Left ventricle myocardium inferior (tissue), 1 donor: Measurements from ENCODE around the gene SH3GLB2. TPM values are rescaled to one million over a fixed set of nuclear protein-coding genes. Genes with fewer than 3 reads are reported as not detected.

Experiments used
- DNase-seq: peaks from one replicate; pipeline ENCODE4 v3.0.0-alpha.2; 2020
- H3K27ac ChIP-seq: fragments of 200-600 bp; replicated peaks from 2 replicates; pipeline ENCODE4 v1.8.0; 2021
- H3K27me3 ChIP-seq: fragments of 200-600 bp; 2 replicates; pipeline ENCODE4 v1.8.0; 2021; ENCODE audit warnings: low read depth
- H3K36me3 ChIP-seq: fragments of 200-600 bp; 2 replicates; pipeline ENCODE4 v1.8.0; 2021
- H3K4me1 ChIP-seq: fragments of 200-600 bp; 2 replicates; pipeline ENCODE4 v1.8.0; 2021
- H3K4me3 ChIP-seq: fragments of 200-600 bp; 2 replicates; pipeline ENCODE4 v1.8.0; 2021; ENCODE audit warnings: mild to moderate bottlenecking, moderate library complexity
- H3K9me3 ChIP-seq: fragments of 200-600 bp; replicated peaks from 2 replicates; pipeline ENCODE4 v1.8.0; 2021
- intact Hi-C: fragments of 100-400 bp; cut with micrococcal nuclease; formaldehyde crosslinking; loops from one replicate; pipeline ENCODE4 v1.11.0; 2022
- total RNA-seq: library from RNA; stranded (reverse); fragmentation: NEBNext Ultra II Directional; extraction: Animal tissue kit (Norgen Biotek cat#: 25700); gene quantifications from one replicate; pipeline ENCODE4 v1.2.1, GENCODE V29; 2021
- TF ChIP-seq, protein P1 (sequence below): fragments of 200-600 bp; IDR thresholded peaks from 2 replicates; pipeline ENCODE4 v1.8.0; 2021; ENCODE audit warnings: antibody characterized with exemption, mild to moderate bottlenecking, borderline replicate concordance
- donor health status: DM: no; HTN: yes; CAD: no; lungs with severe emphysema.

SH3GLB2 gene
- total RNA-seq, 1 donor from 2014 or later = 33.9 TPM

DNA sequence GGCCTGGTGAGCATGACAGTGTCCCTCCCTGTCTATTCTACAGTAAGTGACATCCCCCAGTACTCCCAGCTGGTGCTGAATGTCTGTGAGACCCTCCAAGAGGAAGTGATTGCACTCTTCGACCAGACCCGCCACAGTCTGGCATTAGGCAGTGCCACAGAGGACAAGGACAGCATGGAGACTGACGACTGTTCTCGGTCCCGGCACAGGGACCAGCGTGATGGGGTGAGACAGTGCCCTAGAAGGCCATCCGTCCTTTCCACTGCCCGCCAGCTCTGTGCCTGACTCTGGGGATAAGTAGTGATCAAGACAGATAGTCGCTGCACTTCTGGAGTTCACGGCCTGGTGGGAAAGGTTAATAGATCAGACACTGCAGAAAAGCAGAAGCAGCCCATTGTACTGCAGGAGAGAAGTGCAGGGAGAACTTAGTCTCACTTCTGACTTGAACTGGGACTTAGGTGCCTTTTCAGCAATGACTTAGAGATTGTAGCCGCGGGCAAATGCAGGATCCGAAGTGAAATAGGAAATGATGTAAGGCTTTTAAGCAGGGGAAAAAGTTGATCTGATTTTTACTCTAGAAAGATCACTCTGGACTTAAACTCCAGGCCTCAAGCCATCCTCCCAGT lies 28.4 kb downstream of the SH3GLB2 start:
- Histone ChIP-seq H3K4me1 (peaks cover 5% of the 10 kb centered on the region), H3K36me3 (peaks cover 97% of the 10 kb centered on the region), H3K4me3 (no peak overlapping the region), H3K27me3 (no peaks in the 10 kb centered on the region), H3K27ac (no peak overlapping the region), H3K9me3 (no peaks in the 10 kb centered on the region)
- no peak for DNase-seq
- TF ChIP-seq, protein P1, sequence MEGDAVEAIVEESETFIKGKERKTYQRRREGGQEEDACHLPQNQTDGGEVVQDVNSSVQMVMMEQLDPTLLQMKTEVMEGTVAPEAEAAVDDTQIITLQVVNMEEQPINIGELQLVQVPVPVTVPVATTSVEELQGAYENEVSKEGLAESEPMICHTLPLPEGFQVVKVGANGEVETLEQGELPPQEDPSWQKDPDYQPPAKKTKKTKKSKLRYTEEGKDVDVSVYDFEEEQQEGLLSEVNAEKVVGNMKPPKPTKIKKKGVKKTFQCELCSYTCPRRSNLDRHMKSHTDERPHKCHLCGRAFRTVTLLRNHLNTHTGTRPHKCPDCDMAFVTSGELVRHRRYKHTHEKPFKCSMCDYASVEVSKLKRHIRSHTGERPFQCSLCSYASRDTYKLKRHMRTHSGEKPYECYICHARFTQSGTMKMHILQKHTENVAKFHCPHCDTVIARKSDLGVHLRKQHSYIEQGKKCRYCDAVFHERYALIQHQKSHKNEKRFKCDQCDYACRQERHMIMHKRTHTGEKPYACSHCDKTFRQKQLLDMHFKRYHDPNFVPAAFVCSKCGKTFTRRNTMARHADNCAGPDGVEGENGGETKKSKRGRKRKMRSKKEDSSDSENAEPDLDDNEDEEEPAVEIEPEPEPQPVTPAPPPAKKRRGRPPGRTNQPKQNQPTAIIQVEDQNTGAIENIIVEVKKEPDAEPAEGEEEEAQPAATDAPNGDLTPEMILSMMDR = no peak
- intact Hi-C loops = no loop called here

DNA sequence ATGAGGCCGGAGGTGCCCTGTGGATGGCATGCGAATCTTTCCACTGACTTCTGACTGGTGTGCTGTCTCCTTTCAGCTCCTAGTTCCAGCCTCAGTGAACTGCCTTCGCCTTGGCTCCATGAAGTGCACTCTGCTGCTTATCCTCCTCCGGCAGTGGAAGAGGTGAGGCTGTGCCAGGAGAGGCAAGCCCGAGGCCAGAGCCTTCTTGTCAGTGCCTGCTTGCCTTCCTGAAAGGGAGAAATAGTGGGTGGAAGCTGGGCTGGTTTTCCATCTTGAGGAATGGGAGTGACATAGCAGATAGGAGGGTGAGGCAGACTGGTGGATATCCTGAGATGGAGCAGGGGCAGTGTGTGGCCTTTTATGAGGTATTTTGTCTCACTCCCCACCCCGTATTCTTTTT lies 29.7 kb downstream of the SH3GLB2 start:
- Histone ChIP-seq H3K9me3 (no peaks in the 10 kb centered on the region), H3K27ac (no peak overlapping the region), H3K27me3 (no peaks in the 10 kb centered on the region), H3K36me3 (peaks cover 98% of the 10 kb centered on the region), H3K4me3 (no peak overlapping the region), H3K4me1 (peaks cover 5% of the 10 kb centered on the region)
- intact Hi-C loops = no loop called here
- TF ChIP-seq, protein P1 = no peak
- no peak for DNase-seq

DNA sequence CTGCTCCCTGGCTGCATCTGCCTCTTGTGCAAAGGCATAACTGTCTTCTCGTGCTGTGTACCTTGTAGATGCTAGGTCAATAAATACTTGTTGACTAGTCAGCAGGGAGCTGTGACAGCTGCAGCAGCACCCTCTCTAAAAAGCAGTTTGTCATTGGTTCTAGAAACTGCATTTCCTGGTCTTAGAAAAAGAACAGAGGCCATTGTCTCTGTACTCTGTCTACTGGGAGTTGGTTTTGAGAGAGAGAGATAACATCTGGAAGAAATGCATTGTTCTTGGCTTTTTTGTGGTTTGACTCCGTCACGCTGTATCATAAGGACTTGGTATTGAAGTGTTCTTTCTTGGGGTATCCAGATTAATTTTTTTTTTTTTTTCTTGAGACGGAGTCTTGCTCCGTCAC lies 32.3 kb downstream of the SH3GLB2 start:
- no peak overlapping the region for H3K4me3 ChIP-seq
- intact Hi-C loops = no loop called here
- H3K4me1 ChIP-seq = peaks cover 5% of the 10 kb centered on the region
- peaks cover 98% of the 10 kb centered on the region for H3K36me3 ChIP-seq
- TF ChIP-seq, protein P1 = no peak
- H3K27ac ChIP-seq = peak overlapping the region; percentile 66
- H3K9me3 ChIP-seq = no peaks in the 10 kb centered on the region
- H3K27me3 ChIP-seq = no peaks in the 10 kb centered on the region
- no peak for DNase-seq

DNA sequence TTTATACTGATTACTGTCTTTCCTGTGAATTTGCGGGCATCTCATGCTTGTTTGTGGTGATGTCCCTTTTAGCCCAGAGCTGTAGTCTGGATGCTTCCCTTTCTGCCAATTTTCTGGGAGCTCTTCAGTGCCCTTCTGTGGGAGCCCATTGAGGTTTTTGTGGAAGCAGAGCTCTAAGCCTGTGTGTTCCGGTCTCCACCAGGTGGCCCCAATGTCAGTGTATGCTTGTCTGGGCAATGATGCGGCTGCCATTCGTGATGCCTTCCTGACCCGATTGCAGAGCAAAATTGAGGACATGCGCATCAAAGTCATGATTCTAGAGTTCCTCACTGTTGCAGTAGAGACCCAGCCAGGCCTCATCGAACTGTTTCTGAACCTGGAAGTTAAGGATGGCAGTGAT lies 35.1 kb downstream of the SH3GLB2 start:
- H3K27ac ChIP-seq = no peak overlapping the region
- peaks cover 98% of the 10 kb centered on the region for H3K36me3 ChIP-seq
- no peak for DNase-seq
- TF ChIP-seq, protein P1 = peak; percentile 36
- peaks cover 5% of the 10 kb centered on the region for H3K4me1 ChIP-seq
- intact Hi-C loops = no loop called here
- no peaks in the 10 kb centered on the region for H3K9me3 ChIP-seq
- H3K27me3 ChIP-seq = no peaks in the 10 kb centered on the region
- no peak overlapping the region for H3K4me3 ChIP-seq

DNA sequence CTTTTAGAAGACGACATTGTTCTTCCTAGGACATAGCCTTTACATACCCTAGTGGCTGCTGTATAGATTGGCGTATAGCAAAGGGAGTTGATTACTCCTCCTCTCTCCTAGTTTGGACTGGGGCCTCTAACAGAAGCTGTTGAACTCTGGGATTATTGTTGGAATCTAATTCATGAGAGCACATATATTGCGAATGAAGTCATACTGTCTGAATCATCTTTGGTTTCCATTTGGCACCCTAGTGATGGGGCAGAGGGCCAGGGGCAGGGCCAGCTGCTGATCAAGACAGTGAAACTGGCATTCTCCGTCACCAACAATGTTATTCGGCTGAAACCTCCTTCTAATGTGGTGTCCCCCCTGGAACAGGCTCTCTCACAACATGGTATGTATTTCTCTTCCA lies 40.3 kb downstream of the SH3GLB2 start:
- Histone ChIP-seq H3K36me3 (peaks cover 100% of the 10 kb centered on the region), H3K4me3 (no peak overlapping the region), H3K9me3 (no peaks in the 10 kb centered on the region), H3K27me3 (no peaks in the 10 kb centered on the region), H3K4me1 (no peaks in the 10 kb centered on the region), H3K27ac (no peak overlapping the region)
- intact Hi-C loops = no loop called here
- TF ChIP-seq, protein P1 = no peak
- DNase-seq = no peak
